ENCODE measurements around the gene YARS1. TPM values are rescaled to one million over a fixed set of nuclear protein-coding genes. Genes with fewer than 3 reads are reported as not detected.

YARS1 gene
- polyA plus RNA-seq, 3 donors, result 38.1 to 42.7 (median 39.8) TPM

- peaks cover 0 to 4% of the 10 kb centered on the region in 2 donors for H3K36me3 Mint-ChIP-seq
- no peaks in the 10 kb centered on the region for H3K9me3 ChIP-seq (replicated peaks in 1 of 2; ENCODE audit: control insufficient read depth in 1 of 2, insufficient read depth in 1 of 2, low read length in 2 of 2)
- H3K36me3 ChIP-seq (replicated peaks in 1 of 2; ENCODE audit: control insufficient read depth in 1 of 2, insufficient read depth in 2 of 2, low read length in 2 of 2), result no peaks in the 10 kb centered on the region
- H3K79me2 ChIP-seq (ENCODE audit: insufficient read depth, low read length), result no peaks in the 10 kb centered on the region
- H3K27ac ChIP-seq (ENCODE audit: low read depth in 1 of 2, low read length in 2 of 2), result no peak overlapping the region
- H3K9me3 Mint-ChIP-seq, result peaks cover 0 to 3% (median 0%) of the 10 kb centered on the region in 7 donors
- peaks cover 0 to 7% of the 10 kb centered on the region in 2 donors for H3K27me3 ChIP-seq (ENCODE audit: control insufficient read depth in 2 of 2, insufficient read depth in 2 of 2, low read length in 2 of 2)
- no peak overlapping the region for H3K4me3 Mint-ChIP-seq
- no peak overlapping the region for H2AFZ ChIP-seq (ENCODE audit: insufficient read depth, low read depth, low read length, poor library complexity, severe bottlenecking)
- intact Hi-C loops (cut with micrococcal nuclease), result no loop called here
- peak overlapping the region in 1 of 7 donors; percentile 45 for H3K27ac Mint-ChIP-seq
- peaks cover 16% of the 10 kb centered on the region for H3K4me1 Mint-ChIP-seq
- H3K4me2 ChIP-seq (replicated peaks; ENCODE audit: extremely low read depth, low read length, poor library complexity, severe bottlenecking), result no peak overlapping the region
- no peak for TF ChIP-seq CTCF (IDR thresholded peaks at IDR 0.05)
- no peak for DNase-seq
- no peaks in the 10 kb centered on the region for H4K20me1 ChIP-seq (ENCODE audit: insufficient read depth, low read length)
- peaks cover 19 to 24% of the 10 kb centered on the region in 2 donors for H3K4me1 ChIP-seq (ENCODE audit: control insufficient read depth in 1 of 2, insufficient read depth in 2 of 2, low read length in 2 of 2)
- H3K9ac ChIP-seq (ENCODE audit: insufficient read depth, low read length, poor library complexity, severe bottlenecking), result no peak overlapping the region
- H3K27me3 Mint-ChIP-seq (ENCODE audit: low read depth in 3 of 3), result peaks cover 0 to 15% (median 14%) of the 10 kb centered on the region in 3 donors
- H3K4me3 ChIP-seq (replicated peaks in 1 of 3; ENCODE audit: low read depth in 2 of 3, low read length in 3 of 3), result no peak overlapping the region
These were observed 73.1 kb downstream of the YARS1 start for GRCh38 chr1:32744071-32744425.

- no peaks in the 10 kb centered on the region for H3K79me2 ChIP-seq (ENCODE audit: insufficient read depth, low read length)
- peaks cover 16% of the 10 kb centered on the region for H3K4me1 Mint-ChIP-seq
- DNase-seq, result no peak
- no peaks in the 10 kb centered on the region for H3K36me3 ChIP-seq (replicated peaks in 1 of 2; ENCODE audit: control insufficient read depth in 1 of 2, insufficient read depth in 2 of 2, low read length in 2 of 2)
- peaks cover 0 to 3% (median 0%) of the 10 kb centered on the region in 7 donors for H3K9me3 Mint-ChIP-seq
- peak overlapping the region; percentile 91 for H3K4me2 ChIP-seq (replicated peaks; ENCODE audit: extremely low read depth, low read length, poor library complexity, severe bottlenecking)
- H3K27ac ChIP-seq (ENCODE audit: low read depth in 1 of 2, low read length in 2 of 2), result no peak overlapping the region
- WGBS (ENCODE audit: insufficient coverage), result 75% methylated on average over 1 of the region's 6 CpGs
- no peaks in the 10 kb centered on the region for H4K20me1 ChIP-seq (ENCODE audit: insufficient read depth, low read length)
- H3K36me3 Mint-ChIP-seq, result peaks cover 0 to 4% of the 10 kb centered on the region in 2 donors
- no peaks in the 10 kb centered on the region for H3K9me3 ChIP-seq (replicated peaks in 1 of 2; ENCODE audit: control insufficient read depth in 1 of 2, insufficient read depth in 1 of 2, low read length in 2 of 2)
- H3K27ac Mint-ChIP-seq, result no peak overlapping the region
- peaks cover 2 to 15% (median 14%) of the 10 kb centered on the region in 3 donors for H3K27me3 Mint-ChIP-seq (ENCODE audit: low read depth in 3 of 3)
- H3K4me1 ChIP-seq (ENCODE audit: control insufficient read depth in 1 of 2, insufficient read depth in 2 of 2, low read length in 2 of 2), result peaks cover 19 to 24% of the 10 kb centered on the region in 2 donors
- no peak overlapping the region for H3K9ac ChIP-seq (ENCODE audit: insufficient read depth, low read length, poor library complexity, severe bottlenecking)
- no peak for TF ChIP-seq CTCF (IDR thresholded peaks at IDR 0.05)
- H3K27me3 ChIP-seq (ENCODE audit: control insufficient read depth in 2 of 2, insufficient read depth in 2 of 2, low read length in 2 of 2), result peaks cover 0 to 7% of the 10 kb centered on the region in 2 donors
- H2AFZ ChIP-seq (ENCODE audit: insufficient read depth, low read depth, low read length, poor library complexity, severe bottlenecking), result no peak overlapping the region
- peak overlapping the region in 1 of 2 donors; percentile 85 for H3K4me3 Mint-ChIP-seq
- intact Hi-C loops (cut with micrococcal nuclease), result no loop called here
- peak overlapping the region in 1 of 3 experiments; percentile 77 for H3K4me3 ChIP-seq (replicated peaks in 1 of 3; ENCODE audit: low read depth in 2 of 3, low read length in 3 of 3)
These were observed 73.6 kb downstream of the YARS1 start for GRCh38 chr1:32743380-32744070.

All from CD14-positive monocyte (primary cell).